SK-N-MC (cell line): Measurements from ENCODE around the gene CENPVL3.

Experiments used
- EZH2 ChIP-seq: fragments of 200-600 bp; sonication (generic); IDR thresholded peaks from one replicate; pipeline ENCODE4 v1.6.1; 2017; ENCODE audit warnings: antibody characterized with exemption
- FOXP2 ChIP-seq: optimal IDR thresholded peaks from 2 replicates; pipeline ENCODE3; 2011; ENCODE audit warnings: mild to moderate bottlenecking, moderate library complexity; ENCODE audit not compliant: insufficient read depth; ENCODE audit errors: extremely low read length, control extremely low read depth
- POLR2AphosphoS5 ChIP-seq: IDR thresholded peaks from 2 replicates; pipeline ENCODE4 v1.6.1; 2012; ENCODE audit warnings: mild to moderate bottlenecking, low read depth, low read length, borderline replicate concordance

DNA sequence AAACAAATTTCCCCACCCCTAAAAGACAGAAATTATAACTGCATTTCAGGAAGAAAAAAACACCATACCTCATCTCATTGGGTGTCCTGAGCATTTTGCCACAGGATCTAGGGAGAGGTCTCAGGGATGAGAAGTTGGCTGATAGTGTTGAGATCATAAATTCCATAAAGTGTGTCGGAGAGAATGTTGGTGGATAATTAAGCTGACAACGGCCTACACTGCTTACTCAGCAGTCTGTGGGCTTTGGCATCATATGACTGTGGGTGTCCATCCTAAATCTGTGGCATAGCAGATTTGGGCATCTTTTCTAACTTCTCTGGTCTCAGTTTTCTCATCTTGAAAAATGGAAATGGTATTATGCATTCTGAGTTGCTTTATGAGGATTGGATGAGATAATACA, 12.3 kb downstream of the CENPVL3 start:
- no peak for TF ChIP-seq EZH2
- TF ChIP-seq FOXP2 = no peak
- no peak for TF ChIP-seq POLR2AphosphoS5
